Cardiac septum (tissue), 1 donor: ENCODE measurements around the gene ETFBKMT. TPM values are rescaled to one million over a fixed set of nuclear protein-coding genes. Genes with fewer than 3 reads are reported as not detected.

Experiments
- DNase-seq: peaks from one replicate; pipeline ENCODE4 v3.0.0-alpha.2; 2020; ENCODE audit warnings: low spot score
- intact Hi-C: fragments of 100-400 bp; cut with DNase I; formaldehyde crosslinking; loops from one replicate; pipeline ENCODE4 v1.14.0; 2022
- long read RNA-seq: library from polyadenylated mRNA; unstranded; transcript quantifications from one replicate; pipeline ENCODE4 v2.0.0, GENCODE V29; 2021
- total RNA-seq: library from RNA; stranded (reverse); fragmentation: NEBNext Ultra II Directional; extraction: Animal tissue kit (Norgen Biotek cat#: 25700); gene quantifications from one replicate; pipeline ENCODE4 v1.2.1, GENCODE V29; 2021
- donor health status: DM: no; HTN: no; CAD: no.

ETFBKMT gene, protein sequence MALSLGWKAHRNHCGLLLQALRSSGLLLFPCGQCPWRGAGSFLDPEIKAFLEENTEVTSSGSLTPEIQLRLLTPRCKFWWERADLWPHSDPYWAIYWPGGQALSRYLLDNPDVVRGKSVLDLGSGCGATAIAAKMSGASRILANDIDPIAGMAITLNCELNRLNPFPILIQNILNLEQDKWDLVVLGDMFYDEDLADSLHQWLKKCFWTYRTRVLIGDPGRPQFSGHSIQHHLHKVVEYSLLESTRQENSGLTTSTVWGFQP
- total RNA-seq, result 5.7 TPM
- long read RNA-seq, full-length matches to known transcripts, result 7 of 10 reads
- long read RNA-seq, partial matches to known transcripts, result 2 of 10 reads
- long read RNA-seq, other reads (novel, unspliced or antisense), result 1 of 10 reads

GRCh38 chr12:31659087-31659942 is at the start of gene ETFBKMT:
Gene ETFBKMT, plus strand, starts transcription at chr12:31659688. Its CDS starts 2,266 bp downstream, at chr12:31661954.
- peak; percentile 92 for DNase-seq
- intact Hi-C loops, result loop anchor here (2.0 to 10.0 kb wide), 4 partner anchors 68 to 1015 kb away; partner anchors contain the start of genes AMN1, DNM1L and RESF1

GRCh38 chr12:31612819-31613218 is 46.7 kb upstream of the ETFBKMT start:
- intact Hi-C loops, result no loop called here

DNA sequence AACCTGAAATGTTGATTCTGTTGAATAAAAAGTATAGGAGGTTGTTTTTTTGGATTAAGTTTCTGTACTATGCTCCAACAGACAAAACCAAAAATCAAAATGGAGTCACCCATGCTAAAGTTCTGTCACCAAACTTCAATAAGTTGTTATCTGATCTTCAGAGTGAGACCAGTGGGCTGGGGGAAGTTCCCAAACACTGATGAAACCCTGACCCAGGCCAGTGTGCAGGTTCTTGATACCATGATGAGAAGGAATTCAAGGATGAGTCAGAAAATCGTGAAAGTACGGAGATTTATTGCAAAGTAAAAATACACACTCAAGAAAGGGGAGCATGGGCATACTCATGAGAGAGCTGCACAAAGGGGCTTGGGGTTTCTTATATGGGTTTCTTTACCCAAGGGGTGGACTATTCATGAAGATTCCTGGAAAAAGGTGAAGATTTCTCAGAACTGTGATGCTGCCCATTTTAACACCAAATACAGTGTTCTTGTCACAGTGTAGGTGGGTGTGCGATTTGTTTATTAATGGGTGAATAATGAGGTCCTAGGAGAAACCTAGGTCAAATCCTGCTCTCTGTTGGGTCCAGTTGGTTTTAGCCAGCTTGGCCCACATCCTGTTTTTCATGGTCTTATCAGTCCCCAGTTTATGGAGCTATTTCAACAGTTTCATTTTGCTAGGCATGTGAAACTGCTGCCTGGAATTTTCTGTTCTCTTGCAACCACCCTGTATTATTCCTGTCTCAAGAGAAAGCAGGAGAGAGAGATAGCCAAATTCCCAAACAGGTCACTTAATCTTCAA is 41.1 kb upstream of the ETFBKMT start:
- intact Hi-C loops, result no loop called here
- DNase-seq, result no peak

More at GRCh38 chr12:31612819-31613218, 46.7 kb upstream of the ETFBKMT start:
- no peak for DNase-seq

DNA sequence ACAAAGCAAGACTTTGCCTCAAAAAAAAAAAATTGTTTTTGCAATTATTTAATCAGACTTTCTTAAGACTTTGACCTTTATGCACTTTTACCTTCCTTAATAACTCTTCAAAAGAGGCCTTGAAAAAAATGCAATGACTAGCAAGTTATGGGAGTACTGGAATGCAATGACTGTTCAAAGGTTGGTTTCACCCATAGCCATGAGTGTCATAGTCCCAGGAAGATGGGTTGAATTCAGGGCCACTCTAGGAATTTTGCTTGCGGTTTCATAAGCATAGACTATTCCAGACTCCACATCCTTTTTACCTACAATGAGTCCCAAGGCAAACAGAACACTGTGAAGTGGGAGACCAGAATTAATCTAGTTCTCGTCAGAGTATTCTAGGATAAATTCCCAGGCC is 39.2 kb upstream of the ETFBKMT start:
- DNase-seq, result no peak
- intact Hi-C loops, result no loop called here

GRCh38 chr12:31622038-31622437 is 37.5 kb upstream of the ETFBKMT start:
- DNase-seq, result no peak
- intact Hi-C loops, result no loop called here

- DNase-seq, result no peak
- intact Hi-C loops, result no loop called here
These were observed 33.1 kb upstream of the ETFBKMT start for GRCh38 chr12:31626270-31626995.

- intact Hi-C loops, result no loop called here
- DNase-seq, result no peak
These were observed 31.9 kb upstream of the ETFBKMT start for GRCh38 chr12:31627456-31628054.

DNA sequence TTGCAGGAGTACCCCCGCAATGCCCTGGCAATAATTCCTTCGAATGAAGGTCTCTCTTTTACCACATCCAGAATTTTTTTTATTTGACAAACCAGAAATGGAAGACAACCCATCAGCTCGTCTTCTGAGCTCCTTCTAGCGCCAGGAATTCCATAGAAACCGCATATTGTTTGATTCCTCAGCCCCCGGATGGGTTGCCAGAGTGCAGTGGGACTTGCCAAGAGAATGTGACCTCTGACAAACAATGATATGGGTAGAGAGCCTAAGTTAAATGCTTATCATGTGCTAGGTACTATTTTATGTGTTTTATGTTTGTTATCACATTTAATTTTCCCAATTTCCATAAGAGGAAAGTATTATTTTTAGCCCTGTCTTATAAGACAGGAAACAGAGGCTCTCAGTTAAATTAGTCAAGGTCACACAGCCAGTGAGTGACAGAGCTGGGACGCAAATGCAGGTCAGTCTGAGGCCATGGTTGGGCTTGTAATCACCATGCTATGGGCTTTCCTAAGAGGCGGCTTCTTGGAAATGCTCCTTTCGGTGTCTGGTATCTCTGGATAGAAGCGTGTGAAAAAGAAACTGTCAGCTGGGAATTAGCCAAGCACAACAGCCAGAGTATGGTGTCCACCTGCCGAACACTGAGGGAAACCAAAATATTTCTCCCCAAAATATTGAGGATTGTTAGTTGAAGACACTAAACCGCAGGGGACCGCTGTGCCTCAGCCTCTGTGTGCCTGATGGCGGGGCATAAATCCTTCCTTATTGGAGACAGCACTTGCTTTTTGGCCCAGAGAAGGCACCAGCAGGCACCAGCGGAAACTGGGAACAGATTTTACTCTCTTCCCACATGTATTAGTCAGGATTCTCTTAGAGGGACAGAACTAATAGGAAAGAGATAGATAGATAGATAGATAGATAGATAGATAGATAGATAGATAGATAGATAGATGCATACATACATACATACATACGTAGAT is 29.4 kb upstream of the ETFBKMT start:
- intact Hi-C loops, result loop anchor here (1.0 kb wide), 1 partner anchor 39 kb away; the partner anchor contains the start of gene DENND5B
- DNase-seq, result no peak

DNA sequence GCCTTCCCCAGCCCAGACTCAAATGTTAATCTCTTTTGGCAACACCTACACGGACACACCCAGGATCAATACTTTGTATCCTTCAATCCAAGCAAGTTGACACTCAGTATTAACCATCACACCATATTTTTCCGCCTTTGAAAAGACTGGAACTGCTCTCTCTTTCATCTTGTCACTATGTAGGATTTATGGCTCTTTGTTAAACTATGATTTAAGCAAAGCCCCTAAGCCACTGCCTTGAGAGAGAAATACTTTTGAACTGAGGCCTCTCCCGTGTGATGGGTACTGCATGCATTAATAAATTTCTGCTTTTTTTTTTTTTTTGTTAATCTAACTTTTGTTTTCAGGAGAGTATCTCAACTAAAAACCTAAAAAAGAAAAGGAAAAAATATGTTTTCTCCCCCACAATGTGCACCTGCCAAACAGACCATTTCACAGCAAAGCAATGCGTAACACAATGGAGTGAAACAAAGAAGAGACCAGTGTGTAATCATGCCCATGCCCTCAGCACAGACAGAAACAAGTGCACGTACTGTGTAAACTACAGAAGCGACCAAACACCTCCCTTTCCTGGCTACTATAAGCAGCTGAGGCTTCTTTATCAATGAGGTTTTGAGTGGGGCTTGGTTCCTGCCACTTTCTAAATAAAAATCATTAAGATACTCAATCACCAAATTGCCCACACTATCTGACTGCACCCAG is 28.3 kb upstream of the ETFBKMT start:
- DNase-seq, result no peak
- intact Hi-C loops, result no loop called here

DNA sequence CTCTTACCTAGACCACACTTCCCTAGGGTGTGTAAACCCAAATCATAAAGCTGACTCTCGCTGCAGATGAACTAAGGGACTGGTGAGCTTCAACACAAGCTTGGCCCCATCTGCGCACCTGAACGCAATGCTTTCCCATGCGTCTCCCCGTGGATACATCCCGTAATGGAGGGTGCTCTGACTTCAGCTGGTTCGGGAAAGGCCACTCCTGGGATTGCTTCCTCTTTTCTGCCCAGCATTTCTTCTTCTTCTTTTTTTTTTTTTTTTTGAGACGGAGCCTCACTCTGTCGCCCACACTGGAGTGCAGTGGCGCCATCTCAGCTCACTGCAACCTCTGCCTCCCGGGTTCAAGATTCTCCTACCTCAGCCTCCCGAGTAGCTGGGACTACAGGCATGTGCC is 27.7 kb upstream of the ETFBKMT start:
- no peak for DNase-seq
- intact Hi-C loops, result no loop called here

DNA sequence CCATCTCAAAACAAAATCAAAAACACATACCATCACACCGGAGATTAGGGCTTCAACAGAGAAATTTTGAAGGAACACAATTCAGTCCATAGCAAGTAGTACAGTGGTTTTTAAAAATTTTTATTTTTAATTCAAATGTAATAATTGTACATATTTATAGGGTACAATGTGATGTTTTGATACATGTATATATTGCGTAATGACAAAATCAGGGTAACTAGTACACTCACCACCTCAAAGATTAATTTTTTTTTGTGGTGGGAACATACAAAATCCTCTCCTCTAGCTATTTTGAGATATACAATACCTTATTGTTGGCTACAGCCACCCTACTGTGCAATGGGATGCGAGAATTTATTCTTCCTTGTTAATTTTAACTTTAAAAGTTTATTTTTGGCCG is 26.0 kb upstream of the ETFBKMT start:
- intact Hi-C loops, result no loop called here
- DNase-seq, result no peak

GRCh38 chr12:31634620-31635019 is 24.9 kb upstream of the ETFBKMT start:
- intact Hi-C loops, result no loop called here

DNA sequence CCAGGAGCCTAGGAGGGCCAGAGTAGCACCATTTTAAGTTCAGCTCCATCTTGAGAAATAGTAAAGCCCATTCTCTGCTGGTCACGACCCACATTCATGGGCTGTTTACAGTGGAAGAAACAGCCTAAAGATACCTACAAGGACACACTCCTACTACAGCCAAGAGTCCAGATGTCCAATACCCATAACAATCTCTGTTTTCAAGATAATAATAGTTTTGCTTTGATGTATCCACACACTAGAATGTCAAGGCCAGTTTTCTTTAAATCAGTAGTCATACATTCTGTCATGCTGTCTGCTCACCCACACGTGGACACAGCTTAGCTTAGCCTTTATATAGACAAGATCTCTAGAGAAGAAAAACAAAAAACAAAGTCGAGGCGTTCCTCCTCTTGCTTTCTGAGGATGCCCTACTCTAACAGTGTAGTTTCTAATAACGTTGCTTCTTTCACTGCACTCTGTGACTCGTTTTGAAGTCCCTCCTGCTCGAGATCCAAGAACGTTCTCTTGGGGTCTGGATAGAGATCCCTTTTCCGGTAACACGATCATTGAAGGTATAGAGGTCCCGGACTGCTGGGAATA is 17.9 kb upstream of the ETFBKMT start:
- DNase-seq, result no peak
- intact Hi-C loops, result no loop called here

More at GRCh38 chr12:31634620-31635019, 24.9 kb upstream of the ETFBKMT start:
- DNase-seq, result no peak

DNA sequence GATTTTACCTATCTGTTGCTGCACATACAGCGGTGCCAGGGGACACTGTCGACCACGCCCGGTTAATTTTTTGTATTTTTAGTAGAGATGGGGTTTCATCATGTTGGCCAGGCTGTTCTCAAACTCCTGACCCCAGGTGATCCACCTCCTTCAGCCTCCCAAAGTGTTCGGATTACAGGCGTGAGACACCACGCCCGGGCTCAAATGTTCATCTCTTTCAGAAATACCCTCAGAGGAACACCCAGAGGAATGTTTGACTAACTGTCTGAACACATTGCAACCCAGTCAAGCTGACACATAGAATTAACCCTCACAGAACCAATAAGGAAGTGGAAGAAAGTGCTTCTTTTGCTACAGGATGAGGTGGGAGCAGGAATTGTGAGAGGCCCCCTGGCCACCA is 15.0 kb upstream of the ETFBKMT start:
- intact Hi-C loops, result no loop called here
- DNase-seq, result no peak

DNA sequence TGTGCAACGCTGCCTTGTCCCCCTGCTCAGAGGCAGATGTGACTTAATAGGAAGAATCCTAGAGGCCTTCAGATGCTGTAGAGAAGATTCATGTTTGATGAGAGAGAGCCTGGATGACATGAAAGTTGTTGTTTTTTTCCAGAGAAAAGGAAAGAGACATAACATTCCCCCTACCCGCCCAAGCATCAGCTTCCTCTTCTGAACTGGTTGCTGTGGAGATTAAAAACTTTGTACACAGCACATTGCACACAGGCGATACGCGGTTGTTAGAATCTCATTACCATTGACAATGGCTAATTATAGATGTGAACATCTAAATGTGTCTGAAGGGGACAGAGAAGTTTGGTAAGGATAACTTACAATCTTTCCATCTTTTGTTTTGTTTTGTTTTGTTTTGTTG is 13.6 kb upstream of the ETFBKMT start:
- intact Hi-C loops, result no loop called here
- DNase-seq, result no peak

GRCh38 chr12:31647086-31647491 is 12.4 kb upstream of the ETFBKMT start:
- intact Hi-C loops, result no loop called here
- no peak for DNase-seq

DNA sequence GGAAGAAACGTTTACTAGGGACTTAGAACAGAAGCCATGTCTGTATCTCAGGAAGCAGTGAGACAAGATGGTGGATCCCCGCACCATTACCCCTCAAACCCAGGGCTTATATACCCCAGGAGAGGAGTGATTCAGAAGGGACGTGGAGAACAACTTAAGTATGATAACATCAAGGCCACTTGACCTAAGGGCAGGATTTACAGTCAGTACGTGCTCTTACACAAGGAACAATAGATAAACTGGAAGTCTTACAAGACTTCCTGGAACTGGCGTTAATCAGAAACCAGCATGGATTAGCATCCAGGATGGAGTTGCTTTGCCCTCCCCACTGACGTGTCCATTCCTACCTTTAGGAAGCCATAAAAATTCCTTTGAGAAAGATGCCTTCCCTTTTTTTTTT is 8.6 kb upstream of the ETFBKMT start:
- intact Hi-C loops, result loop anchor here (10.0 kb wide), 2 partner anchors 654 to 1024 kb away; partner anchors contain the start of gene DNM1L
- no peak for DNase-seq
